DMS53 treated with DMSO at 0.1 percent for 48 hours (cell line): ENCODE results near the gene DPYSL3.
A peak's percentile ranks its signal among the peaks of the same experiment; 100 is the strongest.

Experiments
- DNase-seq: peaks from one replicate; lab custom pipeline; 2025; ENCODE audit not compliant: unreplicated experiment; lab: John Stamatoyannopoulos, UW

Gene DPYSL3

DNA sequence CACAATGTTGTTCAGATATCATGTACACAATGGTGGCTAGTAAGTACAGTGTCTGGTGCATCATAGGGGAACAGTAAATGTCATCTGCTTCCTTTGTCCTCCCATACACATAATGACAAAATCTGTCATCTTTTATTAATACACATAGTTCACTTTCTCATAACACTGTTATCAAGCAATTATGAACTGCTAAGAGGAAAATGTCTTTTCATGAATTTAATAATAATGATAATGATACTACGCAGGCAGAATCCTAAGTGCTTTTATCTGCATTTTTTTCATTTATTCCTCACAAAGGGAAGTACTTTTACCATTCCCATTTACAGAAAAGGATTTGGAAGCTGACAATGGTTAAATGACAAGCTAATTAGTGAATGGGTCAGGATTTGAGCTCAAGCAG lies 35.7 kb downstream of the DPYSL3 start:
- no peak for DNase-seq

DNA sequence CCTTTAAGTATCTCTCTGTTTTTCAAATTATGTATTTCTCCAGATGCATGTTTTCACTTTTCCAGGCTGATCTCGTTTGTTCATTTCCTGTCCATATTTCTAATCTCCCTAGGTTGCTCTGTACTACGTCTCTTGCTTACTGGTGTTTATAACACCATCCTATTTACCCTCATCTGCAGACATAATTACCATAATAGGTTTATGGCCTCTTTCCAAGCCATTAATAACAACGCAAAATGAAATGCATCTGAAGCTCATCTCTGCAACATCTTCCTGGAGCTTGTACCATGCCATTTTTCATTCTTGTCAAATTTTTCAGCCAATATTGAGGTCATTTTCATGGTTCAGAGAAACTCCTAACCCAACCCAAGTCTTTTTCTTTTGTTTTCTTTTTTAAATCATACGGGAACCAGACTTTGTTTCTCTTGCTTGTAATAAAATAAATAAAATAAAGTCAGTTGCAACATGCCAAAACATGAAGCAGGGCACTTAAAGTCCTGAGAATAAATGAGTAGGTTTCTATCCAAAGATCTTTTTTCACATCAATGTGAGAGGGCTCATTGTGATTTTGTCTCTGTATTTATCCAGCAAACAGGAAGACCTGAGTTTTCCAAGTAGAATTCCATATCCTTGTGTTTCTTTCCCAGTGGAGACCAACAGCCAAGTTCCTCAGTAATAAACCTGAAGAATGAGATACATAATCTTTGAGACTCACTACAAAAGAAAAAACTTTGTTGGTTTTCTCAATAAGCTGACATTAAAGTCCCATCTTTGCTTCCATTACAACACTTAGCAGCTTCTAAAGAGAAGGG lies 37.0 kb downstream of the DPYSL3 start:
- no peak for DNase-seq

DNA sequence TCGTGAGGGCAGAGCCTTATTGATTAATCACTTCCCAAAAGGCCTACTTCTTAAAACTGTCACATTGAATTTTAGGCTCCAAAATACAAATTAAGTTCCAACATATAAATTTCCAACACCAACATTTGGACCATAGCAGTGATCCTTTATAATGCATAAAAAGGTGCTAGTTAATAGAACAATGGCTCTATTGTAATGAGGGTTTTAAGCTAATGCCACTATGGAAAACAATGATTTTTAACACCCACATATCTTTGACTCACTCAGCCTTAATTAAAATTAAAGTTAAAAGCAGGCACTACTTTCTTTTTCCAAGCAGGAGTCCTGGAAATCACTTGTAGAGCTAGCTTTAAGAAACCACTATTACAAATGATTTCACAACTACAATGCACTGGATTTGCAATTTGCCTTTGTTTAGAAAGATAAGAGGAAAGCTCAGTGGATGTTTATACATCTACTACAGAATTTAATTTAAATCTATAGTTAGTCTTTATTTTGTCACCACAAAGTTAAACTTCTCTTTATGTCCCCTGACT lies 41.8 kb downstream of the DPYSL3 start:
- no peak for DNase-seq

DNA sequence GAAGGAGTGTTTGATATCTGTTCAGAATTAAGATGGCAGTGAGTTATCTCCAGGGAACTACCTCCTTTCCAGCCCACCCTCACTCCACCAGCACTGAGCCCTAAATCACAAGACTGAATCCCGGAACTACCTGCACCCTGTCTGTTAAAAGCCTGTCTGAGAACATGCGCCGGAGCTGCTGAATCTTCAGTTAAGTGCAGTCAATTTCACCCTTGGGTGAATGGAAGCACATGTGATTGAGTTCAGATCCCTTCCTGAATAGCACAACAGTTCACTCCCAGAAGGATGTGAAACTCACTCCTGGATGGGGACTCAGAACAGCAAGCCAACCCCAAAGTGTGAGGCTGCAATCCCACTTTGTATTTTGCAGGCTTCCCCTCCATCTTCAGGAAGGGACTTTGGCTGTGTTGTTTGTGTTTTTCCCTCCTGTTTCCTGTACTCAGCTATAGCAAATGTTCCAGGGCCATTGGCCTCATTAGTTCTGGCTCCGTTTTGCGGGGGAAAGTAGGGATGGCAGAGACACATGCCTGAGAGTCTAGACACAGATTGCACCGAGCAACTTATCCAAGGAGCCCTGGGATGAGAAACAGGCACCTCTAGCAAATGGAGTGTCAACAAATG lies 43.4 kb downstream of the DPYSL3 start:
- no peak for DNase-seq

DNA sequence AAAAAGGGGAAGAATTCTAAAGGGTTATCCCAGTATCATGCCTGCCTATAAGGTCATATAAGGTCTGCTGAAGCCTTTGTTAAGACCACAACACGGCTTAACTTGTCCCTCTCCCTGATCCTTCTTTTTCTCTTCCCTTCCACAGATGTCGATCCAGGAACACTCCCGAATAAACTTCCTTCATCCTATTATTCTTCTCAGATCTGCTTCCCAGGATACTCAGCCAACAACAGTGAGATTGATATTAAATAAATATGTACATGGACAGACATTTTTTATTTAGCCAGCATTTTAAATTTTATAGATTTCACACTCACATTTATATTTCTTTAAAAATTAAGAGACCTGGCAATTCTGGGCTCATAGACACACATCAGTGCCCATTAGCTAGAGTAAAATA lies 44.1 kb downstream of the DPYSL3 start:
- DNase-seq = no peak

DNA sequence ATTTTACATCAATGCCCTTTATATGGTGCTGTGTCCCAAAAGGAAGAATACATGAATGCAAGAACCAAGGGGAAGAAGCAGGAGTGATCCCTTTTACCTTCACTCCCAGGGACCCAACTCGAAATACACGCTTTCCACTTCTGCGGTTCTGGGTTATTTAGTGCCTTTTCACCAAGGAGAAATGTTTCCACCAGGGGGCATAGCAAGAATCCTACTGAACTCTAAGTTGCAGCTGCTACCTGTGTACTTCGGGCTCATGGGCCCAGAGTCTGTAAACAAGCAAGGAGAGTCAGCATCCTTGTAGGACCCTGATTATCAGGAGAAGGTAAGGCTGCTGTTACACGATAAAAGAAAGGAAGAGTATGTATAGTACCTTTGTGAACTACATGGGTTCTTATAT lies 45.7 kb downstream of the DPYSL3 start:
- peak; percentile 67 for DNase-seq

DNA sequence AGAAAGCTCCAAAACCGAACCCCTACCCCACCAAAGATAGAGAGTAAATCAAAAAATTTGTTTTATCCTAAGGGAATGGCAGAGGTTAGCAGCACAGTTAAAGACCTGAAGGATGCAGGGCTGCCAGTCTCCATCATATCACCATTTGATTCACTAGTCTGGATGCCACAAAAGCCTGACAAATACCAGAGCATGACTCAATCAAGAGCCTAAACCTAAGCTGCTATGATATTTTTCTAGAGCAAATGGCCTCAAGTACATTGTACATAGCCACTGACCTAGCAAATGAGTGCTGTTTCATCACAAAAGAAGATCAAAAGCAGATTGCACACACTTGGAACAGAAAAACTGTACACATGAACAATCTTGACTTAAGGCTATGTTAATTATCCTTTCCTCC lies 48.0 kb downstream of the DPYSL3 start:
- no peak for DNase-seq

DNA sequence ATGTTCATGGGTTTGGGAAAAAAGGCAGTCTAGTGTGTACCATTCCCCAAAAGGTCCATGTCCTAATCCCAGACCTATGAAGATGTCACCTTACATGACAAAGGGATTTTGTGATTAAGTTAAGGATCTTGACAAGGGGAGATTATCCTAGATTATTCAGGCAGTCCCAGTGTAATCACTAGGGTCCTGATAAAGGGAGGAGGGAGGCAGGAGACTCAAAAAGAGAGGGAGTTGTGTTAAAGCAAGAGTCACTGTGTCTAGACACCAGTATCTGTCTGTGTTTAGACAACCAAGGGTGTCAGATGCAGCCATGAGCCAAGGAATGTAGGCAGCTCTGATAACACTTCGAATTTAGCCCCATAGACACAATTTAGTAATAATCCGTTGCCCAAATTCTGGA lies 49.5 kb downstream of the DPYSL3 start:
- no peak for DNase-seq

DNA sequence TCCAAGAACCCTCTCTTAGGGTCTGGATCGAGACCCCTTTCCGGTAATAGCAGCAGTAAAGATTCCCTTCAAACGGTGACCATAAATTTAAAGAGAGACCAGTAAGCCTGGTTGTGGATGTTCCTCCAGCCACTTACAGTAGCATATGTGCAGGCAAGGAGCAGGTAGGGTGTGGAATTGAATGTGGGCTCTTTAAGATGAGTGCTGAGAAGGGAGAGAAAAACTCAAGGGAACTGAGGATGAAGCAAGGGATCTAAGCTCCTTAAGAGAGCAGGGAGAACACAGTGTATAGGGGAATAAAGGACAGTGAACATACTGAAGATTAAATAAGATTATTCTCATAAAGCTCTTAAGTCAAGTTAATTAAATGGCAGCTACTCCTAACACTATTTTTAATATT lies 51.3 kb downstream of the DPYSL3 start:
- no peak for DNase-seq

DNA sequence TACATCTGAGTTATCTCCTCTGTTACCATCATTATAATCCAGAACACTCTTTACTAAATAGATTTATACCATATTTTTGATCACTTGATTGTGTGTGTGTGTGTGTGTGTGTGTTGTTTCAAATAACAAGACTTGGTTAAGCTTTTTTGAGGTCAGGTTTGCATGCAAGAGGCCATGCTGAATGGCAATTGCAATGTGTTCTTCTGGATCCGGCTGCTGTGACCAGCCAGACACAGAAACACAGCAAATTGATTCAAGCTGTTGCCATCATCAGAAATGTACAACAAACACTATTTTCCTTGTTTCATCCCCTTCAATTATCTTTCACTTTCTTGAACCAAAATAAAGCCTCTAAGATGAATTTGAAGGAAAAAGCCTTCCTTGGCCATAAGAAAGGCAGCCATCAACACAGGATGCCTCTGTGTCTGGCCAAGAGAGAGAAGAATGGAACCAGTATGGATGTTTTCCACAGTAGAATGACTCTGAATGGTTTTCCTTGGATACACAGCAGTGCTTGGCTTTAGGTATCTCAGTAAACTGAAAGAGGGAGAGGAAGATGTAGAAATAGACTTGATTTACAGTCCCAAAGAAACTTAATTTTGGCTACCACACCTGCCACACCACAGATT lies 53.9 kb downstream of the DPYSL3 start:
- no peak for DNase-seq

DNA sequence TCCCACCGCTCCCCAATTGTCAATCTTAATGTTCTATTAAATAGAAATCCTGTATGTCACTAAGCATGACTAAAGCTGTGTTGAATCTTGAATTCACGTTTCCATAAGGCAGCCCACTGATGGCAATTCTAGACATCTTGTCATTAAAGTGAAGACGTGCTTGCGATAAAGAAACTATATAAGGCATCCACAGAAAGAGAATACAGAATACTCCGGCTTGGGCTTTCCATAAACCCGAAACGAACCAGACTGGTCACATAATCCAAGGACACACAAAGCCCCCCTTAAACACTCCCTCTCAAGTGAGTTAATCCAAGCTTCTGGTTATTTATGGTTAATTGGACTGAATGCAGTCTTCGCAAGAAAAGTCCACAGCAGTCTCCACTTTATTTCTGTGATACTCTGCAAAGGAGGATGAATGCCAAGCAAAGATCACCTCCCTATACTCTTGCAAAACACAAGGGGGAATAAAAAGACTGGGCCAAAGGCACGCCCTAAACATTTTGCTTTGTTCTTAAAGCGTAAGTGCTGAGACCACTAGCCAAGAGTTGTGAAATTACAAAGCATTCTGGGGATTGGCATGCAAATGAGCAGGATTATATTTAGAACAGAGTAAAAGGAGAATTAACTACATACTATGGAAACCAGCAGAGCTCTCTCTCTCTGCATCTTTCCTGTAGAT lies 54.7 kb downstream of the DPYSL3 start:
- DNase-seq = no peak

DNA sequence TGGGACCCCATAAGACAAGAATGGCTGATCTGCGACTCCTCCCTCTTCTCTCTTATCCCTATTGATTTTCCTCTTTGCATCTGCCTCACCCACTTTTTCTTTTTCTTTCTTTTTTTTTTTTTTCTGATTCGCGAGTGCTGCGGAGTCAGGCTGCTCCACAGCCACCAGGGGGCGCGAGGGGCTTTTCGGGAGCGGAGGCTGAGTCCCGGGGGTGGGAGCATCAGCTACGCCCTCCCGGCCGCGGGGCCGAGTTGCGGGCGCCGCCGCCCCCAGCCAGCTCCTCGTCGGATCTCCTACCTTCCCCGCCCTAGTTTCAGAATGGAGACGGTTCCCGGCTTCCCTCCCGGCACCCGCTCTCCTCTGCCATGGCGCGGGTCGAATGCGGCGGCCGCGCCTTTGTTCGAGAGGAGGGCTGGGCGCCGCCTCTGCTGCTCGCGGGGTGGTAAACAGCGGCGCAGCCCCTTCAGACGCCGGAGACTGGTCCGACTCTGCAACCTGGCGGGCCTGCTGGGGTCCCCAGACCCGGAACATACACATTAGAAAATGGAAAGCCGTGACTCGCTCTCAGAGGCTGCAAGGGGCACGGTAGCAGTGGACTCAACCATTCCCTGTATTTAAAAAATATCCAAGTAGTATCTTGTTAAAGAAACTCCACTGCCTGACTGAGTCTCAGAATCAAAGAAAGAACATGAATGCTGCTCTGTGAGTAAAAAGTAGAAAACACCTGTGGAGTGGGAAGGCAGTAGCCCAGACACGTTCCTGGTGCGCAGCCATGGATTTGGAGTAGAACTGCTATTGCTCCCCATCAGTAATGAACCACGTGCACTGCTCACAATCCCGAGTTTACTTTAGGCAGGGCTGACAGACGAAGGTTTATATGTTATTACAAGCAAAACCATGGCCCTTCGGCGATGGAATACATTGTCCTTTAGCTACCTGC lies 55.7 kb downstream of the DPYSL3 start:
- DNase-seq = peak; percentile 42

DNA sequence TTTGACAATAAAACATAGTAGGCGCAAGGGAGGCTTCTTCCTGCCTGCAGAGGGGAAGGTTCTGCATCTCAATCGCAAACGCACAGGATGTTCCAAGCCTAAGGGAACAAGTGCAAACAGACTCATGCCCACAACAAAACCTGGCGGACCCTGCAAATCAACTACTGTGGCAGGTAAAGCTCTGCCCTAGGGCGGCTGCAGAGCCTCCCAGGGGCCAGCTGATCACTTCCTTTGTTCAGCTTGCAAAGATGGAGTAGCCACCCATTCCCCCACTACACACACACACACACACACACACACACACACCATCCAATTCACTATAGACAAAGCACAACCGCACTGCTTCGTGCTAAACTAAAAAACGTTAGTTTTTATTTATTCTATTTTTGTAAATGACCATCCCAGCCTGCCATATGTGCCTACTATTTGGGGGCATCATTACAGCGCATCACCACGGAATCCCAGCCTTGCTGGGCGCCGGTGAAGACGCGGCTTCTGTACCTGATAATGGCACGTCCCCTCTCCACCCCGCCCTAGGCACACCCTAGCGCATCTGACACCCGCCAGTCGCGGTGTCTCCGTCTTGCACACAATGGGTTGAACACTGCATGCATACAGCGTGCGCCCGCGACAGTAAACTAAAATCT lies 57.6 kb downstream of the DPYSL3 start:
- no peak for DNase-seq

DNA sequence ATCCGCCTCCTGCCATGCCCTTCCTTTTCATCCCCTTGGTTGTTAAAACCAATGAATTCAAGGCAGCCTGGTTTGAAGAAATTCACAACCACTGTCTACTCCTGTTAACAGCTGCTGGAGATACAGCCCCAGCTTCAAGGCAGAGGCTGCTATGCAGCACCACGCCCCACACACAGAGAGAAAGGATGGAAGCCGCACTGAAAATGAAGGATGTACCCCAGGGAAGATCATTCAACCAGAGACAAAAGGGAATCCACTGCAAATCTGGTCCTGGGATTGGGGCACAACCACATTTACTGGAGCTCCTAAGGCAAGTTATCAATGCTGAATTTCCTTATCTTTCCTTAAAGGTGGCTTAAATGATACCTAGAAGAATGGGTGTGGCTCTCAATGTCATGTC lies 58.7 kb downstream of the DPYSL3 start:
- DNase-seq = no peak

DNA sequence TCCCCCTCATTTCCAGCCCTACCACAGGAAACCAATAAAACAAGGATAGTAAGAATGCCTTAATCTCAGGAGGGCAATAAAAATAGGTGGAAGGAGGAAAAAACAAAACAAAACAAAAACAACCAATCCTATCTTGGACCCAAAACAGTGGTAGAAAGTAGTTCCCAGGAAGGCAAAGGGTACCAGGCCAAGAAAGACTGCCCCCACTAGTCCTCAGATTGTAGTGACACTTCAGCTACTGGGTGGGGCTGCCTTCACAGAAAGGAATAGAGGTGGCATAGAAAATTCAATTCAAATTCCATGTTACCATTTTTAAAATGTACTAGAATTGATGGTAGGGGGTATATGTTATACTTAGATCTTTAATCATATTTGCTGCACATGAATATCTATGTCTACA lies 59.3 kb downstream of the DPYSL3 start:
- DNase-seq = no peak

DNA sequence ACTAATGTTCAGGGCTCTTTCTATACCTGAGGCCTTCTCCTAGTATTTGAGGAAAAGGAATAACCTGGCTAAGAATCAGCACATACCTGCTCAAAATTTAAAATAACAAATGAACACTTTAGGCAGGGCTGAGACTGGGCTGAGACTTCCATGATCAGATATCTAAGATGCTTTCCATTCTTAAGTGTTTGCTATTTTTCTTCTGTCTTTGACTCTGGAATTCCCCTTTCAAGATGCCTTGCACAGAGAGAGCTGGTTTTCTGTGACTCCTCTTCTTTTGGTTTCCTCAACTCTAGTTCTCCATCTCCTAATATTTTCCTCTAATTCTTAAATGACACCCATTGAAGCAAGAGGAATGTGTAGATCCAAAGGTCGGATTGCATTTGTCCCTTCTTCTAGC lies 61.1 kb downstream of the DPYSL3 start:
- no peak for DNase-seq

DNA sequence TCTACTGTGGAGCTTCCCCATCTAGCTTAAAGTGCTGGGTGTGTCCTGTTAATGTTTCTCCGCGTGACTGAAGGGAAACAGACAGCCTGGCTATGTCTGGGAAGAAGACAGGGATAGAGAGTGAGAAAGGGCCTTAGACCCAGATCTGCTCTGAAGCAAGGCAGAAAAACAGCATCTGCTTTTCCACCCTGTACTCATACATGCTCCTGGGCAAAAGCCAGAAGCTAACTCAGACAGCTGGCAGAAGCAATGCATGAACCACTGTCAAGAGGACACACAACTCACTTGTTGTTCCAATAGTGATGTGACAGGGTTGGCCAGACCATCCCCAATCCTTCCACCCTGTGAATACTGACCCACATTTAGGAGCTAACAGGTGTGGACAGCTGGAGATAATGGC lies 63.3 kb downstream of the DPYSL3 start:
- DNase-seq = no peak

DNA sequence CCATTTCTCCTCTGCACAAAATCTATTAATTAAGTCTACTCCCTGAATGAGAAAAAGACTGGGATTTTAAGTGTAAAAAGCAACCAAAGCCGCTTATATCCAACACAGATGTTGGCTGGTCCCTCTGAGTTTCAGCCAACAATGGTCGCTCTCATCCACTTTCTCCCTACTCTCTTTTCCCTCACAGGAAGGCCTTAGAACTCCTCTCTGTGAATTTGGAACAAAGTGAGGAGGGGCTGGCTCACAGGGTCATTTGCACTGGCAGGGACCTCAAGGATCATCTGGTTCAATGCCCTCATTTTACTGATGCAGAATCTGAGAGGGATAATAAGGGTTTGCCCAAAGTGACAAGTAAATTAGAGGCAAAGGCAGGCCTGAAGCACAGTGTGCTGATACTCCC lies 64.0 kb downstream of the DPYSL3 start:
- DNase-seq = no peak

DNA sequence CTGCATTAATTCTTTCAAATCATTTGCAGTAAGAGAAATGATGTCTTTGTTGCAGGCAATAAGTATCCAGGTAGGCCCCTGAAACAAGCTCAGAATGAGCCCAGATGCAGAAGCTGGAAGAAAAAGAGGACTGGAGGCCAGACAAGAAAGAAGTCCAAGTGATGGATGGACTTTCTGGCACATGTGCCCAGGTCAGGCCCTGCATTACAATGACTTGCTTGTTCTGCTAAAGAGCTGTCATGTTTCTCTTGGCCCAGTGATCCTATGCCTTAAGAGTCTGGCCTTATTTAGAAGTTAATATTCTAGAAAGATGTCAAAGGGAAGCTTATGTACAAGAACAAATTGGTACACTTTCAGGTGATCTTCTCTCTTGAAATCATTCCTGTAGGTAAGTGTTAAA lies 64.8 kb downstream of the DPYSL3 start:
- no peak for DNase-seq

DNA sequence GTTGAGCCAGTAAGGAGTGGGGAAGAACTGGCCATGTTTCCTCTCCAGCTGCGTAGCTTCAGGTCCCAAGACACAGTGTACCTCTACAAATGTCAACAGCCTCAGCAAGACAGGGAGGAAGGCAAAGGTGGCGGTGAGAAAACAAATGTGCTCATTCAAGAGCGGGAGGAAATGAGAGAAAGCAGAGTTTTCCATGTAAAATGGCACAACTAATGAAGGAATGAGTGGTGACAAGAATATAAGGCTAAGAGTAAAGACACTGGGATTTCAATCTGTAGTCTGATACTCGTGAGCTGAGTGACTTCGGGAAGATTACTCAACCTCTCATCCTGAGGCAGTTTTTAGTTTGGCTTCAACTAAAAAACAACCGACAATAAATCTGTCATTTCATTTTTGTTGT lies 67.6 kb downstream of the DPYSL3 start:
- DNase-seq = no peak
